Measurements from ENCODE around the gene PP2D1. TPM values are rescaled to one million over a fixed set of nuclear protein-coding genes. Genes with fewer than 3 reads are reported as not detected.

PP2D1 gene
- total and polyA plus RNA-seq, 2 experiments from 2014 or later: 0.23 TPM; not detected in 1

GRCh38 chr3:19945534-19945933, 66.5 kb downstream of the PP2D1 start:
- peak overlapping the region; percentile 72 for H3K4me2 ChIP-seq
- no peaks in the 10 kb centered on the region for H3K9me3 ChIP-seq (ENCODE audit: low read depth)
- no peak overlapping the region for H2AFZ ChIP-seq
- H3K27ac ChIP-seq: peak overlapping the region; percentile 99
- H3K9me2 ChIP-seq (replicated peaks; ENCODE audit: insufficient read depth): no peaks in the 10 kb centered on the region
- DNase-seq (ENCODE audit: low spot score): peak; percentile 10
- H3K4me1 ChIP-seq (ENCODE audit: insufficient read depth): peaks cover 11% of the 10 kb centered on the region
- no peak overlapping the region for H3K4me3 ChIP-seq
- no peak for TF ChIP-seq CTCF (IDR thresholded peaks at IDR 0.05; ENCODE audit: poor library complexity)
- TF ChIP-seq EZH2 (IDR thresholded peaks at IDR 0.05; ENCODE audit: borderline replicate concordance): no peak
- TF ChIP-seq EZH2phosphoT487 (IDR thresholded peaks at IDR 0.05; ENCODE audit: low read depth, severe bottlenecking, unreplicated experiment): no peak
- H3K27me3 ChIP-seq: no peaks in the 10 kb centered on the region
- H3K36me3 ChIP-seq (replicated peaks; ENCODE audit: insufficient read depth, low read depth): no peaks in the 10 kb centered on the region
- H4K20me1 ChIP-seq (ENCODE audit: insufficient read depth, poor library complexity, severe bottlenecking): peaks cover 25% of the 10 kb centered on the region
- 93% methylated on average over 9 of the region's 9 CpGs for WGBS (ENCODE audit: low lambda C conversion rate, missing lambda C conversion rate)
- H3K79me2 ChIP-seq: peaks cover 32% of the 10 kb centered on the region

- TF ChIP-seq CTCF (IDR thresholded peaks at IDR 0.05; ENCODE audit: poor library complexity) (no peak), EZH2 (IDR thresholded peaks at IDR 0.05; ENCODE audit: borderline replicate concordance) (no peak), EZH2phosphoT487 (IDR thresholded peaks at IDR 0.05; ENCODE audit: low read depth, severe bottlenecking, unreplicated experiment) (no peak)
- Histone ChIP-seq H3K27me3 (no peaks in the 10 kb centered on the region), H3K4me2 (no peak overlapping the region), H3K9me2 (replicated peaks; ENCODE audit: insufficient read depth) (no peaks in the 10 kb centered on the region), H3K79me2 (no peaks in the 10 kb centered on the region), H3K9me3 (ENCODE audit: low read depth) (no peaks in the 10 kb centered on the region), H3K36me3 (replicated peaks; ENCODE audit: insufficient read depth, low read depth) (no peaks in the 10 kb centered on the region), H3K4me3 (no peak overlapping the region), H4K20me1 (ENCODE audit: insufficient read depth, poor library complexity, severe bottlenecking) (no peaks in the 10 kb centered on the region), H3K4me1 (ENCODE audit: insufficient read depth) (no peaks in the 10 kb centered on the region), H2AFZ (no peak overlapping the region), H3K27ac (no peak overlapping the region)
- DNase-seq (ENCODE audit: low spot score): no peak
- 86% methylated on average over 1 of the region's 1 CpG for WGBS (ENCODE audit: low lambda C conversion rate, missing lambda C conversion rate)
Observed at GRCh38 chr3:19940643-19941042, 71.4 kb downstream of the PP2D1 start.

GRCh38 chr3:19938295-19938627, 73.8 kb downstream of the PP2D1 start:
- DNase-seq (ENCODE audit: low spot score): no peak
- H3K27me3 ChIP-seq: no peaks in the 10 kb centered on the region
- no peaks in the 10 kb centered on the region for H4K20me1 ChIP-seq (ENCODE audit: insufficient read depth, poor library complexity, severe bottlenecking)
- no peak overlapping the region for H3K27ac ChIP-seq
- WGBS (ENCODE audit: low lambda C conversion rate, missing lambda C conversion rate): 81% methylated on average over 1 of the region's 1 CpG
- no peak overlapping the region for H2AFZ ChIP-seq
- H3K79me2 ChIP-seq: no peaks in the 10 kb centered on the region
- no peaks in the 10 kb centered on the region for H3K9me3 ChIP-seq (ENCODE audit: low read depth)
- H3K4me2 ChIP-seq: no peak overlapping the region
- H3K4me3 ChIP-seq: no peak overlapping the region
- no peaks in the 10 kb centered on the region for H3K4me1 ChIP-seq (ENCODE audit: insufficient read depth)
- H3K36me3 ChIP-seq (replicated peaks; ENCODE audit: insufficient read depth, low read depth): no peaks in the 10 kb centered on the region
- no peak for TF ChIP-seq CTCF (IDR thresholded peaks at IDR 0.05; ENCODE audit: poor library complexity)
- no peak for TF ChIP-seq EZH2 (IDR thresholded peaks at IDR 0.05; ENCODE audit: borderline replicate concordance)
- TF ChIP-seq EZH2phosphoT487 (IDR thresholded peaks at IDR 0.05; ENCODE audit: low read depth, severe bottlenecking, unreplicated experiment): no peak
- H3K9me2 ChIP-seq (replicated peaks; ENCODE audit: insufficient read depth): no peaks in the 10 kb centered on the region
